Measurements from ENCODE around the gene PER2. TPM values are rescaled to one million over a fixed set of nuclear protein-coding genes. Genes with fewer than 3 reads are reported as not detected.
A peak's percentile ranks its signal among the peaks of the same experiment; 100 is the strongest.
"Not testable (repeated sequence)": the region's sequence is repeated elsewhere in the genome, so short reads cannot be mapped to it uniquely, and the experiment has no call there.

Gene PER2
- total and polyA plus RNA-seq, 12 donors = 1.4 to 19.0 (median 7.1) TPM

DNA sequence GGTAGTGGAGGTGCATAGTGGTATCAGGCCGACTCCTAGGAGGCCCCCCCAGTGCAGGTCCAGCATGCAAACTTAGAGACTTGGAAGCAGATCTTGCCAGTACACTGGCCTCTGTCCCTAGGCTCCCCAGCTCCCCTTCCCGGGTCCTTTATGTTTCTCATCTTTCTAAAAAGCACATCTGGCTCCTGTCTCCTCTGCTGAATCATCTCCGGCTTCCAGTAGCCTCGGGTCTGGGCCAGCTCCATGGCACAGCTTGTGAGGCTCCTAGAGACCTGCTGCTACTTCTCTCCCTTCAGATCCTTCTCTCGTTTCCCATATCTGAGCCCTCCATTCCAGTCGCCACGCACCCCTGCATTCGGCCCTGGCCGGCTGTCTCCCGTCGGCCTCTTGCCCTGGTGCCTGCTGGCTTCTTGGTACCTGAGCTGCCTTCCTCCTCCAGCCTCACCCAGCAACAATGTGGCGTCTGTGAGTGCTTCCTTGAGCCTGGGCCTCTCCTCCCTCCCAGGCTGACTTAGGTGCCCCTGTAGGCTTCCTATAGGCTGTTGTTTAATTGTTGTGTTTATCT, 38.5 kb upstream of the PER2 start:
- WGBS, 2 donors = 95 to 96% methylated on average over 12 of the region's 12 CpGs
- intact Hi-C loops (cut with DNase I) = no loop called here
- ATAC-seq (no peak), DNase-seq (no peak)
- Histone ChIP-seq H3K9me3 (peaks cover 0 to 4% (median 0%) of the 10 kb centered on the region in 11 donors), H3K27ac (no peak overlapping the region), H3K36me3 (peaks cover 0 to 67% (median 15%) of the 10 kb centered on the region in 9 donors), H3K4me1 (peaks cover 0 to 15% (median 8%) of the 10 kb centered on the region in 9 donors), H3K27me3 (no peaks in the 10 kb centered on the region), H3K4me3 (no peak overlapping the region)
- TF ChIP-seq, protein P1, sequence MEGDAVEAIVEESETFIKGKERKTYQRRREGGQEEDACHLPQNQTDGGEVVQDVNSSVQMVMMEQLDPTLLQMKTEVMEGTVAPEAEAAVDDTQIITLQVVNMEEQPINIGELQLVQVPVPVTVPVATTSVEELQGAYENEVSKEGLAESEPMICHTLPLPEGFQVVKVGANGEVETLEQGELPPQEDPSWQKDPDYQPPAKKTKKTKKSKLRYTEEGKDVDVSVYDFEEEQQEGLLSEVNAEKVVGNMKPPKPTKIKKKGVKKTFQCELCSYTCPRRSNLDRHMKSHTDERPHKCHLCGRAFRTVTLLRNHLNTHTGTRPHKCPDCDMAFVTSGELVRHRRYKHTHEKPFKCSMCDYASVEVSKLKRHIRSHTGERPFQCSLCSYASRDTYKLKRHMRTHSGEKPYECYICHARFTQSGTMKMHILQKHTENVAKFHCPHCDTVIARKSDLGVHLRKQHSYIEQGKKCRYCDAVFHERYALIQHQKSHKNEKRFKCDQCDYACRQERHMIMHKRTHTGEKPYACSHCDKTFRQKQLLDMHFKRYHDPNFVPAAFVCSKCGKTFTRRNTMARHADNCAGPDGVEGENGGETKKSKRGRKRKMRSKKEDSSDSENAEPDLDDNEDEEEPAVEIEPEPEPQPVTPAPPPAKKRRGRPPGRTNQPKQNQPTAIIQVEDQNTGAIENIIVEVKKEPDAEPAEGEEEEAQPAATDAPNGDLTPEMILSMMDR (IDR thresholded peaks at IDR 0.05) = no peak

DNA sequence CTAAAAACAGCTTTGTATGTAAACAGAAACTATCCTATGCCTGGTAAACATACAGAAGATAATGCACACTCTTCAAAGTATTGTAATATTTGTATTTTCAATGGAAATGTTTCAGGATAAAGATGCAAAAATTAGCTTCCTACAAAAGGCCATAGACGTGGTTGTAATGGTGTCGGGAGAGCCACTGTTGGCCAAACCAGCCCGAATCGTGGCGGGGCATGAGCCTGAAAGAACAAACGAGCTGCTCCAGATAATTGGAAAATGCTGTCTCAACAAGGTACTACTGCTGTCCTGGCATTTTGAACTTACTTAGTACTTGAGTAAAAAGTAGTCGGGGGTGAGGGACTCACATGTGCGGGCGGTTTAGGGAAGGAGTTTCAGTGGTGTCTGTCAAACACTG, 37.3 kb upstream of the PER2 start:
- Histone ChIP-seq H3K27ac (no peak overlapping the region), H3K4me3 (no peak overlapping the region), H3K36me3 (peaks cover 0 to 67% (median 15%) of the 10 kb centered on the region in 9 donors), H3K27me3 (no peaks in the 10 kb centered on the region), H3K9me3 (peaks cover 0 to 4% (median 0%) of the 10 kb centered on the region in 11 donors), H3K4me1 (peaks cover 4 to 25% (median 17%) of the 10 kb centered on the region in 9 donors)
- ATAC-seq (no peak), DNase-seq (no peak)
- TF ChIP-seq, protein P1 (IDR thresholded peaks at IDR 0.05) = no peak
- 87% methylated on average over 9 of the region's 9 CpGs for WGBS, 2 donors
- intact Hi-C loops (cut with DNase I) = no loop called here

DNA sequence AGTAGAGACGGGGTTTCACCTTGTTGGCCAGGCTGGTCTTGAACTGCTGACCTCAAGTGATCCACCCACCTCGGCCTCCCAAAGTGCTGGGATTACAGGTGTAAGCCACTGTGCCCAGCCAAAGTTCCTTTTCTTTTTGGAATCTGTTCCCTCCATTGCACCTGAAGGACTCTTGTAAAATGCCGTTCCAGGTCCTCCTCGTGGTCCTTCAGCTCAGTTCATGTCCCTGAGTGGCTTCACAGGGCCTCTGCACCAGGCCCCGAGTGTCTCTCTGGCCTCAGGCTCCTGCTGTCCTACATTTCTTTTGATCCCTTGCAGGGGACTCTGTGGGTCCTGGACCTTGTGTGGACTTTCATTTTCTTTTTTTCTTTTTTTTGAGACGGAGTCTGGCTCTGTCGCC, 35.8 kb upstream of the PER2 start:
- ATAC-seq; H3K9me3 ChIP-seq; H3K27ac ChIP-seq; DNase-seq; intact Hi-C loops (cut with DNase I); H3K27me3 ChIP-seq; H3K4me3 ChIP-seq: not testable (repeated sequence)
- WGBS, 2 donors = 95 to 98% methylated on average over 7 of the region's 7 CpGs
- peaks cover 0 to 54% (median 15%) of the 10 kb centered on the region in 9 donors for H3K36me3 ChIP-seq
- peaks cover 4 to 32% (median 20%) of the 10 kb centered on the region in 9 donors for H3K4me1 ChIP-seq

DNA sequence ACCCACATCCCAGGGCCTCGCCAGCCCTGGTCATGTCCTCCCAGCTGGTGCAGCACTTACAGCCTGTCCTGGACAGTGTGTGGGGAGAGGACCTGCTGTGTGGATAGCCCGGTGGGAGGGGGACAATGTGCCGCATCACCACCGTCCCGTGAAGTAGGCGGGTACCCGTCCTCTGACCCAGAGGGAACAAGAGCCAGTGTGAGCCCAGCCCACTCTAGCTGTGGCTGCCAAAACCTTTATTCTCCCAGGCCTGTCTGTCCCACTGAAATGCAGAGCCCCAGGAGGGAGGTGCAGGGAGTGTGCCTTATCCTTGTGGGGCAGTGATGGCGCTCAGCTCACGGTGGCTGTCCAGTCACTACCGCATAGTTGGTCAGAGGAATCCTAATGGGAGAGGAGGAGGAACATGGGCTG, 33.6 kb upstream of the PER2 start:
- Histone ChIP-seq H3K36me3 (peaks cover 0 to 32% (median 0%) of the 10 kb centered on the region in 9 donors), H3K9me3 (no peaks in the 10 kb centered on the region), H3K27me3 (no peaks in the 10 kb centered on the region), H3K4me3 (peak overlapping the region in 1 of 10 donors; percentile 79), H3K4me1 (peaks cover 4 to 32% (median 20%) of the 10 kb centered on the region in 9 donors), H3K27ac (no peak overlapping the region)
- DNase-seq = no peak
- intact Hi-C loops (cut with DNase I) = no loop called here
- WGBS, 2 donors = 90 to 91% methylated on average over 10 of the region's 10 CpGs
- no peak for ATAC-seq
- TF ChIP-seq, protein P1 (IDR thresholded peaks at IDR 0.05) = no peak

DNA sequence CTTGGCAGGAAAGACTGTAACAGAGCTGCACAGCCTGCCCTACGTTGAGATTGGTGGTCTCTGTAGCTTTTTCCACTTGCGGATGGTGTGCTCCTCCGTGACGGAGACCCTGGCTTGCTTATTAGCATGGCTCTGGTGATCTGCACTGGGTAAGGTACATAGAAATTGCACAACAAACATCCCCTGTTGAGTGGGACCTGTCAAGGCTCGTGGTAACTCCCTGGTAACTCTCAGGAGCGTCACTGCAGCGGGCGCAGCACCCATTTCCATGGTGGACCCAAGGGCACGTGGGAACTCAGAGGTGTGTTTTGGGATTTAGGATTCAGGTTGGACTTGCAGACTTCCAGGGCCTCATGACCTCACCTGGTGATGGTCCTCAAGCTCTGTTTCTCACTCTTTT, 33.1 kb upstream of the PER2 start:
- TF ChIP-seq, protein P1 (IDR thresholded peaks at IDR 0.05) = no peak
- Histone ChIP-seq H3K27ac (peak overlapping the region in 1 of 10 donors; percentile 52), H3K4me3 (peak overlapping the region in 8 of 10 donors; percentile 67 to 83 (median 75)), H3K36me3 (peaks cover 0 to 28% (median 0%) of the 10 kb centered on the region in 9 donors), H3K9me3 (no peaks in the 10 kb centered on the region), H3K27me3 (no peaks in the 10 kb centered on the region), H3K4me1 (peaks cover 4 to 32% (median 20%) of the 10 kb centered on the region in 9 donors)
- intact Hi-C loops (cut with DNase I) = loop anchor here in 1 of 10 donors (2.0 kb wide), 1 partner anchor 33 kb away; the partner anchor contains the start of gene PER2
- ATAC-seq = no peak
- 76% methylated on average over 9 of the region's 9 CpGs for WGBS, 2 donors
- DNase-seq = no peak
